Small intestine (tissue), 7 donors: ENCODE measurements around the gene CENPT. TPM values are rescaled to one million over a fixed set of nuclear protein-coding genes. Genes with fewer than 3 reads are reported as not detected.
A peak's percentile ranks its signal among the peaks of the same experiment; 100 is the strongest.
"Not testable (repeated sequence)": the region's sequence is repeated elsewhere in the genome, so short reads cannot be mapped to it uniquely, and the experiment has no call there.

Experiments
- DNase-seq, 2 donors: peaks; one replicate each; pipeline versions ENCODE4 v3.0.0 to v3.0.0-alpha.2; 2013
- FAIRE-seq: peaks from 2 replicates; lab custom pipeline; 2012; peaks lifted over from hg19 to GRCh38; lab: Jason Lieb, UNC
- H3K27ac ChIP-seq, 3 donors: one replicate each; pipeline ENCODE4 v1.5.1; 2013; ENCODE audit warnings: low read length in 2 of 3, mild to moderate bottlenecking in 2 of 3, control low read depth in 1 of 3, inconsistent platforms in 1 of 3, low read depth in 1 of 3, moderate library complexity in 1 of 3
- H3K27me3 ChIP-seq, 3 donors: one replicate each; pipeline ENCODE4 v1.6.1; 2013; ENCODE audit warnings: low read length in 3 of 3, inconsistent platforms in 1 of 3; ENCODE audit not compliant: control insufficient read depth in 3 of 3, insufficient read depth in 3 of 3
- H3K36me3 ChIP-seq, 3 donors: one replicate each; pipeline ENCODE4 v1.6.1; 2013; ENCODE audit warnings: low read length in 3 of 3, inconsistent platforms in 1 of 3, low read depth in 1 of 3, mild to moderate bottlenecking in 1 of 3, moderate library complexity in 1 of 3; ENCODE audit not compliant: control insufficient read depth in 3 of 3, insufficient read depth in 2 of 3
- H3K4me1 ChIP-seq, 3 donors: one replicate each; pipeline ENCODE4 v1.6.1; 2013; ENCODE audit warnings: low read length in 2 of 3, inconsistent platforms in 1 of 3, low read depth in 1 of 3, mild to moderate bottlenecking in 1 of 3, moderate library complexity in 1 of 3; ENCODE audit not compliant: control insufficient read depth in 3 of 3, insufficient read depth in 2 of 3
- H3K4me3 ChIP-seq, 3 donors: one replicate each; pipeline ENCODE4 v1.5.1; 2013; ENCODE audit warnings: low read length in 3 of 3, control low read depth in 1 of 3, inconsistent platforms in 1 of 3, low read depth in 1 of 3, mild to moderate bottlenecking in 1 of 3, moderate library complexity in 1 of 3
- H3K9me3 ChIP-seq, 2 donors: one replicate each; pipeline ENCODE4 v1.6.1; 2013; ENCODE audit warnings: low read depth in 1 of 2, low read length in 1 of 2; ENCODE audit not compliant: control insufficient read depth in 2 of 2, insufficient read depth in 1 of 2
- WGBS, 3 donors: extraction: QIAGEN DNeasy Blood & Tissue Kit; methylation state at CpG; one replicate each; pipeline ENCODE4 v1.1.7; 2013; 5-methylcytosine and 5-hydroxymethylcytosine counted together
- polyA plus RNA-seq, 4 donors: library from polyadenylated mRNA; stranded (reverse) in 3 of 4; unstranded in 1 of 4; fragments of 200-250 nt in 3 of 4; fragments of 120-200 nt in 1 of 4; gene quantifications; one replicate each; pipeline versions ENCODE4 v1.2.1 to v1.2.3, GENCODE V29; 2013
- donor health status: healthy with polysubstance abuse.
- donor health status: control.
- donor health status: control.
- donor health status: Bipolar disorder and iron deficiency.
- donor health status: healthy.

CENPT gene
- polyA plus RNA-seq, 4 donors: 25.3 to 111 (median 43.9) TPM

DNA sequence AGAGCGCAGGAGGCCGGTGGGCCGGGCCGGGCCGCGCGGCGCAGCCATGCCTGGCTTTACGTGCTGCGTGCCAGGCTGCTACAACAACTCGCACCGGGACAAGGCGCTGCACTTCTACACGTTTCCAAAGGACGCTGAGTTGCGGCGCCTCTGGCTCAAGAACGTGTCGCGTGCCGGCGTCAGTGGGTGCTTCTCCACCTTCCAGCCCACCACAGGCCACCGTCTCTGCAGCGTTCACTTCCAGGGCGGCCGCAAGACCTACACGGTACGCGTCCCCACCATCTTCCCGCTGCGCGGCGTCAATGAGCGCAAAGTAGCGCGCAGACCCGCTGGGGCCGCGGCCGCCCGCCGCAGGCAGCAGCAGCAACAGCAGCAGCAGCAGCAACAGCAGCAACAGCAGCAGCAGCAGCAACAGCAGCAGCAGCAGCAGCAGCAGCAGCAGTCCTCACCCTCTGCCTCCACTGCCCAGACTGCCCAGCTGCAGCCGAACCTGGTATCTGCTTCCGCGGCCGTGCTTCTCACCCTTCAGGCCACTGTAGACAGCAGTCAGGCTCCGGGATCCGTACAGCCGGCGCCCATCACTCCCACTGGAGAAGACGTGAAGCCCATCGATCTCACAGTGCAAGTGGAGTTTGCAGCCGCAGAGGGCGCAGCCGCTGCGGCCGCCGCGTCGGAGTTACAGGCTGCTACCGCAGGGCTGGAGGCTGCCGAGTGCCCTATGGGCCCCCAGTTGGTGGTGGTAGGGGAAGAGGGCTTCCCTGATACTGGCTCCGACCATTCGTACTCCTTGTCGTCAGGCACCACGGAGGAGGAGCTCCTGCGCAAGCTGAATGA, 4.8 kb downstream of the CENPT start:
- H3K4me3 ChIP-seq: peak overlapping the region; percentile 53 to 77 (median 57)
- H3K4me1 ChIP-seq: peaks cover 14 to 28% (median 15%) of the 10 kb centered on the region in 3 donors
- DNase-seq: peak; percentile 43 to 81
- 0 to 1% (median 0%) methylated on average over 46 to 67 of the region's 67 CpGs for WGBS, 3 donors
- peaks cover 0 to 9% (median 0%) of the 10 kb centered on the region in 3 donors for H3K36me3 ChIP-seq
- H3K27me3 ChIP-seq: no peaks in the 10 kb centered on the region
- H3K9me3 ChIP-seq: no peaks in the 10 kb centered on the region
- FAIRE-seq: no peak
- H3K27ac ChIP-seq: peak overlapping the region; percentile 25 to 95 (median 93)

DNA sequence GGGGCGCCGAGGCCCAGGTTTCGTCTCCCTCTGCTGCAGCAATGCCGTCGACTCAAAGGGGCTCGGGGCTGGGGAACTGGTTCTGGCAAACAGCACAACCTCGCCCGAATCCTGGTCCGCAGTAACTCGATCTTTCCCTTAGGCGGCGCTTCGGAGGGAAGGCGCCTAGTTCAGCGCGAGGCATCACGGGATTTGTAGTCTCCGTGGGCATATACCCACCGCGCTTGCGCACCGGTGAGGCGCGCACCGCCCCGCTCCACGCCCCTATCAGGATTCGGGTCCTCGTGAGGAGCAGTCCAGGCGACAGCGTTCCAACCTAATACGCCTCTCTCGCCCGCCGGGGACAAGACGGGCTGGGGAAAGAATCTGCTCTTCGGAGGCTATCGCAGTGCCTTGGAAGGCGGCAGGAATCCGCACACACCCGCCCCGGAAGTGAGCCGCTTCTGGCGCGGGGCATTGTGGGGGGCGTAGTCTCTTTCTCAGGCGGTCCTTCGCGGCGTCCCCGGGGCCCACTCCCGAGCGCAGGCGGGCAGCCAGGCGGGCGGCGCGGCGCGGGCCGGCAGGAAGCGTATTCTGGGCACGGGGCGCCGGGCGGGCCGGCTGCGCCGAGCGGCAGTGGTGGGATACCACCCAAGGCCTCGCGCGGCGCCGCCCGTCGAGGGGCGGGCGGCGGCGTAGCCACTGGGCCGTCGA, 5.5 kb downstream of the CENPT start, which contains the start of gene THAP11:
TSS of gene THAP11 (plus strand) at position 505 of the 693 bp plus-strand sequence. CDS start 235 bp downstream, outside the sequence.
- peak within 1 kb of the TSS; percentile 53 to 92 (median 77) for H3K4me3 ChIP-seq
- H3K4me1 ChIP-seq: peaks cover 13 to 28% (median 15%) of the 10 kb centered on the region in 3 donors
- WGBS, 3 donors: 0 to 1% (median 0%) methylated on average over 60 to 83 of the region's 83 CpGs
- H3K9me3 ChIP-seq: no peaks in the 10 kb centered on the region
- FAIRE-seq: no peak
- DNase-seq: peak; percentile 96 to 98
- peaks cover 0 to 9% (median 0%) of the 10 kb centered on the region in 3 donors for H3K36me3 ChIP-seq
- no peaks in the 10 kb centered on the region for H3K27me3 ChIP-seq
- peak within 1 kb of the TSS; percentile 93 to 99 (median 95) for H3K27ac ChIP-seq

- Histone ChIP-seq H3K36me3 (peaks cover 0 to 9% (median 0%) of the 10 kb centered on the region in 3 donors), H3K27me3 (no peaks in the 10 kb centered on the region), H3K4me3 (peak overlapping the region in 2 of 3 donors; percentile 77 to 92), H3K4me1 (peaks cover 13 to 28% (median 15%) of the 10 kb centered on the region in 3 donors), H3K9me3 (no peaks in the 10 kb centered on the region), H3K27ac (peak overlapping the region in 2 of 3 donors; percentile 95 to 99)
- 44 to 50% (median 47%) methylated on average over 17 of the region's 17 CpGs for WGBS, 3 donors
- FAIRE-seq (no peak), DNase-seq (no peak)
Observed at GRCh38 chr16:67841198-67841815, 6.2 kb downstream of the CENPT start.

GRCh38 chr16:67837811-67838210, 9.7 kb downstream of the CENPT start:
- Histone ChIP-seq H3K27me3 (no peaks in the 10 kb centered on the region), H3K9me3 (no peaks in the 10 kb centered on the region), H3K27ac (no peak overlapping the region), H3K4me1 (peaks cover 0 to 3% (median 3%) of the 10 kb centered on the region in 3 donors), H3K36me3 (no peaks in the 10 kb centered on the region), H3K4me3 (no peak overlapping the region)
- WGBS, 3 donors: 72 to 84% (median 72%) methylated on average over 2 of the region's 2 CpGs
- no peak for FAIRE-seq
- DNase-seq: no peak

DNA sequence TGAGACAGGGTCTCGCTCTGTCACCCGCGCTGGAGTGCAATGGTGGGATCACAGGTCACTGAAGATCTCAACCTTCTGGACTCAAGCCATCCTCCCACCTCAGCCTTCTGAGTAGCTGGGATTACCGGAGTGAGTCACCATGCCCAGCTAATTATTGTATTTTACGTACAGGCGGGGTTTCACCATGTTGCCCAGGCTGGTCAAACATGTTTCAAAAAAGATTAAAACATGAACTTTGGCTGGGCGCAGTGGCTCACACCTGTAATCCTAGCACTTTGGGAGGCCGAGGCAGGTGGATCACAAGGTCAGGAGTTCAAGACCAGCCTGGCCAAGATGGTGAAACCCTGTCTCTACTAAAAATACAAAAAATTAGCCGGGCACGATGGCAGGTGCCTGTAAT, 10.3 kb downstream of the CENPT start:
- H3K27me3 ChIP-seq, H3K9me3 ChIP-seq, H3K4me1 ChIP-seq, H3K36me3 ChIP-seq, H3K27ac ChIP-seq, H3K4me3 ChIP-seq, FAIRE-seq: not testable (repeated sequence)
- 25 to 70% (median 37%) methylated on average over 7 to 10 of the region's 10 CpGs for WGBS, 3 donors
- peak; percentile 32 to 73 for DNase-seq

DNA sequence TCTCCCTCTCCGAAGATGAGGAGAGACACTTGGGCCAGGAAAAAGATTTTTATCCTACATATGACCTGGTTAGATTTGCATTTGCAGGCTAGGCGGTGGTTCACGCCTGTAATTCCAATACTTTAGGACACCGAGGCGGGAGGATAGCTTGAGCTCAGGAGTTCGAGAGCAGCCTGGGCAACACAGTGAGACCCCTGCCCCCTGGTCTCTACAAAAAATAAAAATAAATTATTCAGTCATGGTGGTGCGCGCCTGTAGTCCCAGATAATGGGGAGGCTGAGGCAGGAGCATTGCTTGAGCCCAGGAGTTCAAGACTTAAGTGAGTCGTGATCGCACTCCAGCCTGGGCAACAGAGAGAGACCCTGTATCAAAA, 13.3 kb downstream of the CENPT start:
- no peaks in the 10 kb centered on the region for H3K27me3 ChIP-seq
- H3K36me3 ChIP-seq: peaks cover 0 to 32% (median 4%) of the 10 kb centered on the region in 3 donors
- H3K4me3 ChIP-seq: peak overlapping the region in 2 of 3 donors; percentile 67 to 69
- 67 to 82% (median 80%) methylated on average over 10 of the region's 10 CpGs for WGBS, 3 donors
- H3K27ac ChIP-seq: peak overlapping the region in 1 of 3 donors; percentile 30
- no peaks in the 10 kb centered on the region for H3K9me3 ChIP-seq
- peaks cover 0 to 6% (median 3%) of the 10 kb centered on the region in 3 donors for H3K4me1 ChIP-seq
- no peak for DNase-seq
- no peak for FAIRE-seq

DNA sequence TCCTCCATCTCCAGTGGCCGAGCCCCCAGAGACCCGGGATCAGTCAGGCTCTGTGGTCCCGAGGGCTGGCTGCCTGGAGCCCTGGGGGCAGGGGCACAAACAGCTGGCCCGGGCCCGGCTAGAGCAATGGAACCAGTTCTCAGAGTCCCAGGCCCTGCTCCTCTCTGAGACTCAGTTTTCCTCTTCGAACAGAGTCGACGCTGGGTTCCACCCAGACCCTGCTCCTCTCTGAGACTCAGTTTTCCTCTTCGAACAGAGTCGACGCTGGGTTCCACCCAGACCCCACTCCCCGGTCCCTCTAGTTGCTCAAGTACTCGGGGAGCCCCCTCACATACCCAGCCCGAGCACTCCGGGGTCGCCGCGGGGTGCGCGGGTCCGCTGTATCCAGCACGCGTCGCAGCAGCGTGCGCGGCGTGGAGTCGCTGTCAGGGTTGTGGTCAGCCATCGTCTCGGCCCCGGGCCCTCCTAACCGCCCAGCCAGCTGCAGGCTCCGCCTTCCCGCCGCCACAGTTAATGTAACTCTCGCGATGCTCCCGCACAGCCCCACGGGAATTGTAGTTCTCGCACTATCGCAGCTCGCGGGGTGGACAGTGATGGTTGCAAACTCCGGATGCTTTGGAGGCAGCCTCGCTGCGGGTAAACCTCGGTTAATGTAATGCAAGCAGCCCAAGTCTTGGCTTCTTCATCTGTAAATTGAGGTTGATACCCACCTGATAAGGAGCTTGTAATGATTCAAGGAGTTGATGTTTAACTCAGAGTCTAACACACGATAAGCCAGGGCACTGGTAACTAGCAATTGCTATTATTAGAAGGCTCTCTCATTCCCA, 13.9 kb downstream of the CENPT start:
- Histone ChIP-seq H3K9me3 (no peaks in the 10 kb centered on the region), H3K27ac (peak overlapping the region in 1 of 3 donors; percentile 66), H3K36me3 (peaks cover 0 to 38% (median 4%) of the 10 kb centered on the region in 3 donors), H3K4me3 (peak overlapping the region; percentile 67 to 76 (median 69)), H3K27me3 (no peaks in the 10 kb centered on the region), H3K4me1 (peaks cover 0 to 6% (median 3%) of the 10 kb centered on the region in 3 donors)
- FAIRE-seq (no peak), DNase-seq (peak; percentile 87 to 95)
- WGBS, 3 donors: 1% methylated on average over 46 to 49 of the region's 49 CpGs
